HCT116 (cell line): Measurements from ENCODE around the gene GRK1. TPM values are rescaled to one million over a fixed set of nuclear protein-coding genes. Genes with fewer than 3 reads are reported as not detected.

Experiments
- ATAC-seq: fragments of 200-7000 bp; cut with Tn5 transposase; 2 replicates; pipeline ENCODE4 v1.9.1; 2020; ENCODE audit warnings: mild to moderate bottlenecking, moderate library complexity
- BruUV-seq: library from RNA; stranded (reverse); fragments of 400-500 nt; replicated peaks from 2 replicates; lab custom pipeline; 2021; lab: Mats Ljungman, UMichigan
- CTCF ChIA-PET: fragments of 300-600 bp; sonication (Branson Sonifier 250); formaldehyde crosslinking; loops from one replicate; lab custom pipeline; 2021; ENCODE audit warnings: antibody characterized with exemption; lab: Charles Lee
- POLR2A ChIA-PET: fragments of 300-600, 350-600 bp; sonication (Branson Sonifier 250); formaldehyde crosslinking; loops from one replicate; lab custom pipeline; 2021; ENCODE audit warnings: antibody characterized with exemption; lab: Charles Lee
- RAD21 ChIA-PET, 2 experiments: fragments of 300-600 bp; sonication (Branson Sonifier 250); formaldehyde crosslinking; loops; one replicate each; lab custom pipeline; 2023; ENCODE audit warnings: low total read pairs in 2 of 2; ENCODE audit not compliant: uncharacterized antibody in 2 of 2, unreplicated experiment in 2 of 2, low non-redundant PET in 1 of 2; lab: Charles Lee
- DNase-seq: peaks from one replicate; pipeline ENCODE4 v3.0.0-alpha.2; 2010; ENCODE audit warnings: low read depth, low spot score
- H2AFZ ChIP-seq: fragments of 200-600 bp; shearing (Covaris generic), sonication (generic); 2 replicates; pipeline ENCODE4 v1.6.1; 2017; ENCODE audit warnings: low read depth, mixed run types, mixed read lengths, antibody characterized with exemption, low read length; ENCODE audit not compliant: poor library complexity, severe bottlenecking
- H3K27ac ChIP-seq: 2 replicates; pipeline ENCODE4 v1.5.1; 2012; ENCODE audit warnings: low read depth, low read length
- H3K27me3 ChIP-seq: fragments of 200-600 bp; sonication (generic); 2 replicates; pipeline ENCODE4 v1.6.1; 2016; ENCODE audit warnings: mixed run types, low read length, mixed read lengths; ENCODE audit not compliant: insufficient read depth
- H3K36me3 ChIP-seq, 2 experiments: fragments of 200-500 bp in 1 of 2; fragments of 200-600 bp in 1 of 2; sonication (Bioruptor generic) in 1 of 2; sonication (generic) in 1 of 2; 2 replicates each; pipeline versions ENCODE4 v1.5.1 to v1.6.1; 2014 to 2016; ENCODE audit warnings: low read length in 2 of 2, inconsistent platforms in 1 of 2, mixed read lengths in 1 of 2, mixed run types in 1 of 2; ENCODE audit not compliant: insufficient read depth in 2 of 2, control insufficient read depth in 1 of 2
- H3K4me1 ChIP-seq, 2 experiments: fragments of 200-600 bp in 1 of 2; sonication (generic) in 1 of 2; 2 replicates each; pipeline versions ENCODE4 v1.5.1 to v1.6.1; 2012 to 2017; ENCODE audit warnings: low read length in 2 of 2, inconsistent platforms in 1 of 2, mild to moderate bottlenecking in 1 of 2, mixed read lengths in 1 of 2, mixed run types in 1 of 2, moderate library complexity in 1 of 2; ENCODE audit not compliant: insufficient read depth in 2 of 2, control insufficient read depth in 1 of 2
- H3K4me2 ChIP-seq: fragments of 200-600 bp; sonication (generic); 2 replicates; pipeline ENCODE4 v1.6.1; 2017; ENCODE audit warnings: mixed run types, low read length, mixed read lengths
- H3K4me3 ChIP-seq, 2 experiments: fragments of 200-600 bp in 1 of 2; sonication (generic) in 1 of 2; replicated peaks in 1 of 2; 2 replicates each; pipeline ENCODE4 v1.5.1; 2011 to 2016; ENCODE audit warnings: low read length in 2 of 2, control low read depth in 1 of 2, low read depth in 1 of 2, mild to moderate bottlenecking in 1 of 2, mixed read lengths in 1 of 2, mixed run types in 1 of 2
- H3K79me2 ChIP-seq: fragments of 200-600 bp; sonication (generic); 2 replicates; pipeline ENCODE4 v1.6.1; 2017; ENCODE audit warnings: mild to moderate bottlenecking, mixed run types, low read length, moderate library complexity, mixed read lengths; ENCODE audit not compliant: insufficient read depth
- H3K9ac ChIP-seq: fragments of 200-600 bp; sonication (generic); 2 replicates; pipeline ENCODE4 v1.6.1; 2016; ENCODE audit warnings: low read length, mixed read lengths
- H3K9me2 ChIP-seq: fragments of 200-600 bp; sonication (generic), shearing (Covaris generic); 2 replicates; pipeline ENCODE4 v1.6.1; 2017; ENCODE audit warnings: mixed run types, mild to moderate bottlenecking, moderate library complexity; ENCODE audit not compliant: insufficient read depth
- H3K9me3 ChIP-seq, 2 experiments: fragments of 200-500 bp in 1 of 2; fragments of 200-600 bp in 1 of 2; sonication (Bioruptor generic) in 1 of 2; sonication (generic) in 1 of 2; 2 replicates each; pipeline ENCODE4 v1.6.1; 2014 to 2017; ENCODE audit warnings: low read length in 2 of 2, mixed read lengths in 2 of 2, inconsistent platforms in 1 of 2, low read depth in 1 of 2, mild to moderate bottlenecking in 1 of 2, mixed run types in 1 of 2, moderate library complexity in 1 of 2; ENCODE audit not compliant: control insufficient read depth in 1 of 2, insufficient read depth in 1 of 2
- H4K20me1 ChIP-seq: fragments of 200-600 bp; sonication (generic), shearing (Covaris generic); 2 replicates; pipeline ENCODE4 v1.6.1; 2017; ENCODE audit warnings: mixed run types, mild to moderate bottlenecking, moderate library complexity; ENCODE audit not compliant: insufficient read depth
- CBX3 ChIP-seq: IDR thresholded peaks from 2 replicates; pipeline ENCODE4 v1.6.1; 2012; ENCODE audit warnings: low read depth
- CEBPB ChIP-seq: IDR thresholded peaks from 2 replicates; pipeline ENCODE4 v1.6.1; 2012; ENCODE audit warnings: low read depth
- CTCF ChIP-seq, 3 experiments: fragments of 200-600 bp in 1 of 3; sonication (generic) in 1 of 3; IDR thresholded peaks in 2 of 3; conservative IDR thresholded peaks in 1 of 3; 2 replicates each; pipeline ENCODE4 v1.5.1; 2012 to 2017; ENCODE audit warnings: low read depth in 2 of 3, low read length in 2 of 3, antibody characterized with exemption in 1 of 3, borderline replicate concordance in 1 of 3, control low read depth in 1 of 3, mild to moderate bottlenecking in 1 of 3, mixed read lengths in 1 of 3, mixed run types in 1 of 3, moderate library complexity in 1 of 3; ENCODE audit not compliant: insufficient read depth in 1 of 3
- EGR1 ChIP-seq: IDR thresholded peaks from 2 replicates; pipeline ENCODE4 v1.6.1; 2012; ENCODE audit warnings: low read depth
- EZH2 ChIP-seq: fragments of 200-600 bp; sonication (generic); IDR thresholded peaks from 2 replicates; pipeline ENCODE4 v1.6.1; 2017; ENCODE audit warnings: antibody characterized with exemption, mixed run types
- EZH2phosphoT487 ChIP-seq: fragments of 200-600 bp; IDR thresholded peaks from 2 replicates; pipeline ENCODE4 v1.6.1; 2018; ENCODE audit warnings: antibody characterized with exemption, borderline replicate concordance
- JUND ChIP-seq: IDR thresholded peaks from 2 replicates; pipeline ENCODE4 v1.6.1; 2012
- POLR2A ChIP-seq: IDR thresholded peaks from 2 replicates; pipeline ENCODE4 v1.7.0; 2011; ENCODE audit warnings: borderline replicate concordance; ENCODE audit not compliant: insufficient read depth, insufficient read length; ENCODE audit errors: extremely low read depth
- RAD21 ChIP-seq: IDR thresholded peaks from 2 replicates; pipeline ENCODE4 v1.6.1; 2012; ENCODE audit warnings: low read depth, mild to moderate bottlenecking
- SIN3A ChIP-seq: IDR thresholded peaks from 2 replicates; pipeline ENCODE4 v1.6.1; 2012; ENCODE audit warnings: low read depth
- SP1 ChIP-seq: IDR thresholded peaks from 2 replicates; pipeline ENCODE4 v1.6.1; 2012; ENCODE audit warnings: low read depth
- YY1 ChIP-seq: IDR thresholded peaks from 2 replicates; pipeline ENCODE4 v1.6.1; 2011; ENCODE audit warnings: low read length, low read depth, moderate library complexity, mild to moderate bottlenecking; ENCODE audit not compliant: insufficient replicate concordance; ENCODE audit errors: extremely low read depth
- ZBTB33 ChIP-seq: IDR thresholded peaks from 2 replicates; pipeline ENCODE4 v1.6.1; 2011; ENCODE audit warnings: mild to moderate bottlenecking, low read length, moderate library complexity; ENCODE audit not compliant: insufficient replicate concordance; ENCODE audit errors: extremely low read depth
- ZNF274 ChIP-seq: fragments of 200-500 bp; sonication (Bioruptor generic); IDR thresholded peaks from 2 replicates; pipeline ENCODE4 v1.6.1; 2014; ENCODE audit warnings: mild to moderate bottlenecking, low read depth, low read length, inconsistent platforms
- intact Hi-C: fragments of 100-400 bp; cut with micrococcal nuclease; formaldehyde crosslinking; loops from 2 replicates; pipeline ENCODE4 v1.10.0; 2022
- total RNA-seq: library from RNA; stranded (reverse); gene quantifications from one replicate; pipeline ENCODE4 v1.2.1, GENCODE V29; 2021; ENCODE audit not compliant: unreplicated experiment
- TF ChIP-seq, protein P1 (sequence below): IDR thresholded peaks from 2 replicates; pipeline ENCODE4 v1.6.1; 2012
- TF ChIP-seq, protein P2 (sequence below): IDR thresholded peaks from 2 replicates; pipeline ENCODE4 v1.6.1; 2012

GRK1 gene
- total RNA-seq, 1 experiment from 2014 or later = not detected

DNA sequence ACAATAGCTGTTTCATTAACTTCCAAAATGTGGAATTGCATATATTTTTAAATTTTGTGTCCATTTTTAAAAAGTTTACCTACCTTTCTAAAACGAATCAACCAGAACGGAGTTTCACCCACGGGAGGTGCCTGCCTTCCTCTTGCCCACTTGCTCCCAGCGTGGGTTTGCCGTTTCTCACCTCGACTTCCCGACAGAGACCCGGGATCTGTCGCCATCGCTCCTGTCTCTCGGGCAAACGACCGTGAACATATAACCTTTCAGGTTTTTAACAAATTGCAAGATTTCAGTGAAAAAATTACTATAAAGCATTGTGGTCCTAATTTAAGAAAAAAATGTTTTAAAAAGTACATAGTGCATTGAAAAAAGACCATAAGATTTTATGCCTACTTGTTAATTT, 96.2 kb downstream of the GRK1 start (continued):
- TF ChIP-seq POLR2A (no peak), SIN3A (no peak), CBX3 (no peak), SP1 (no peak), YY1 (no peak), ZBTB33 (no peak), EGR1 (no peak)
- TF ChIP-seq, protein P1, sequence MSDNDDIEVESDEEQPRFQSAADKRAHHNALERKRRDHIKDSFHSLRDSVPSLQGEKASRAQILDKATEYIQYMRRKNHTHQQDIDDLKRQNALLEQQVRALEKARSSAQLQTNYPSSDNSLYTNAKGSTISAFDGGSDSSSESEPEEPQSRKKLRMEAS = no peak
- TF ChIP-seq, protein P2, sequence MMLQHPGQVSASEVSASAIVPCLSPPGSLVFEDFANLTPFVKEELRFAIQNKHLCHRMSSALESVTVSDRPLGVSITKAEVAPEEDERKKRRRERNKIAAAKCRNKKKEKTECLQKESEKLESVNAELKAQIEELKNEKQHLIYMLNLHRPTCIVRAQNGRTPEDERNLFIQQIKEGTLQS = no peak

- Histone ChIP-seq H3K27me3 (no peaks in the 10 kb centered on the region), H3K4me3 (no peak overlapping the region), H3K79me2 (no peaks in the 10 kb centered on the region), H3K4me2 (no peak overlapping the region), H4K20me1 (no peaks in the 10 kb centered on the region), H3K4me1 (peaks cover 0 to 8% of the 10 kb centered on the region in 2 experiments; a peak in 1 of 4 replicates), H3K9me3 (no peaks in the 10 kb centered on the region), H3K36me3 (no peaks in the 10 kb centered on the region), H3K9me2 (no peaks in the 10 kb centered on the region), H3K27ac (no peak overlapping the region), H2AFZ (no peak overlapping the region), H3K9ac (no peak overlapping the region)
- BruUV-seq = no TSS peak
- TF ChIP-seq RAD21 = no peak
- TF ChIP-seq JUND = no peak
- TF ChIP-seq ZNF274 = no peak
- TF ChIP-seq CTCF (IDR thresholded peaks at IDR 0.05 in 2 of 3, conservative IDR thresholded peaks at IDR 0.05 in 1 of 3; ENCODE audit: borderline replicate concordance in 1 of 3, insufficient read depth in 1 of 3, low read depth in 2 of 3, low read length in 2 of 3) = no peak
- no peak for TF ChIP-seq POLR2A
- no peak for TF ChIP-seq EZH2phosphoT487
- no peak for TF ChIP-seq EGR1
- TF ChIP-seq EZH2 = no peak
- TF ChIP-seq CEBPB = no peak
- no peak for TF ChIP-seq ZBTB33
- no peak for TF ChIP-seq CBX3
- TF ChIP-seq SP1 = no peak
- CTCF ChIA-PET = no interaction called here
- intact Hi-C loops = no loop called here
- RAD21 ChIA-PET = no interaction called here
- ATAC-seq (no peak), DNase-seq (no peak)
- POLR2A ChIA-PET = no interaction called here
These were observed 97.2 kb downstream of the GRK1 start for GRCh38 chr13:113763961-113764792.
